Stimulated activated CD8-positive, alpha-beta memory T cell treated with anti-CD3 and anti-CD28 coated beads, Interleukin-7, amount 100 ng/mL, for 24 hours (primary cell): ENCODE data around the gene TEX51.

ENCODE experiments used
- DNase-seq: peaks from one replicate; pipeline ENCODE4 v3.0.0-alpha.2; 2020; ENCODE audit warnings: low read depth

TEX51 gene

GRCh38 chr2:126893606-126894005, 5.1 kb upstream of the TEX51 start:
- no peak for DNase-seq

GRCh38 chr2:126894082-126894481, 4.6 kb upstream of the TEX51 start:
- no peak for DNase-seq

- DNase-seq = no peak
Observed at GRCh38 chr2:126894585-126895182, 4.0 kb upstream of the TEX51 start.

- no peak for DNase-seq
Observed at GRCh38 chr2:126895336-126895735, 3.4 kb upstream of the TEX51 start.

- no peak for DNase-seq
Observed at GRCh38 chr2:126896471-126896870, 2.2 kb upstream of the TEX51 start.

GRCh38 chr2:126899616-126900185, 1.0 kb downstream of the TEX51 start:
- no peak for DNase-seq

GRCh38 chr2:126900646-126901319, 2.1 kb downstream of the TEX51 start:
- no peak for DNase-seq

GRCh38 chr2:126901459-126901858, 2.8 kb downstream of the TEX51 start:
- no peak for DNase-seq

- DNase-seq = no peak
Observed at GRCh38 chr2:126902152-126902835, 3.6 kb downstream of the TEX51 start.

GRCh38 chr2:126902859-126903258, 4.2 kb downstream of the TEX51 start:
- no peak for DNase-seq

GRCh38 chr2:126905991-126906390, 7.3 kb downstream of the TEX51 start:
- no peak for DNase-seq

- DNase-seq = no peak
Observed at GRCh38 chr2:126906781-126907180, 8.1 kb downstream of the TEX51 start.

- no peak for DNase-seq
Observed at GRCh38 chr2:126907671-126908070, 9.0 kb downstream of the TEX51 start.

GRCh38 chr2:126908721-126909177, 10.1 kb downstream of the TEX51 start:
- DNase-seq = no peak

- DNase-seq = no peak
Observed at GRCh38 chr2:126909366-126909765, 10.7 kb downstream of the TEX51 start.

GRCh38 chr2:126909781-126910180, 11.1 kb downstream of the TEX51 start:
- no peak for DNase-seq

- no peak for DNase-seq
Observed at GRCh38 chr2:126910637-126911036, 11.9 kb downstream of the TEX51 start.

- no peak for DNase-seq
Observed at GRCh38 chr2:126911111-126911796, 12.6 kb downstream of the TEX51 start.

- no peak for DNase-seq
Observed at GRCh38 chr2:126912201-126912600, 13.5 kb downstream of the TEX51 start.

GRCh38 chr2:126913329-126913728, 14.6 kb downstream of the TEX51 start:
- DNase-seq = no peak

- no peak for DNase-seq
Observed at GRCh38 chr2:126913881-126914615, 15.4 kb downstream of the TEX51 start.
